MCF 10A (cell line): ENCODE data around the gene SYNDIG1. TPM values are rescaled to one million over a fixed set of nuclear protein-coding genes. Genes with fewer than 3 reads are reported as not detected.

Experiments used
- BruUV-seq: library from RNA; stranded (reverse); fragments of 400-500 nt; replicated peaks from 2 replicates; lab custom pipeline; 2021; lab: Mats Ljungman, UMichigan
- CTCF ChIA-PET: fragments of 300-600 bp; sonication (Branson Sonifier 250); formaldehyde crosslinking; extraction: SDS; loops from one replicate; lab custom pipeline; 2021; ENCODE audit warnings: antibody characterized with exemption, inconsistent platforms; lab: Yijun Ruan, JAX
- POLR2A ChIA-PET: fragments of 300-600, 350-650 bp; sonication (Branson Sonifier 250); formaldehyde crosslinking; extraction: SDS; loops from one replicate; lab custom pipeline; 2020; ENCODE audit warnings: antibody characterized with exemption, inconsistent platforms; lab: Yijun Ruan, JAX
- DNase-seq: peaks from one replicate; pipeline ENCODE4 v3.0.0-alpha.2; 2018; ENCODE audit not compliant: unreplicated experiment
- H3K27ac Mint-ChIP-seq: one replicate; pipeline ENCODE4 v1.8.0; 2022; ENCODE audit warnings: mild to moderate bottlenecking, low read depth, mixed read lengths; ENCODE audit not compliant: unreplicated experiment
- H3K27me3 Mint-ChIP-seq: one replicate; pipeline ENCODE4 v1.8.0; 2022; ENCODE audit warnings: mixed read lengths; ENCODE audit not compliant: insufficient read depth, unreplicated experiment
- H3K36me3 Mint-ChIP-seq: one replicate; pipeline ENCODE4 v1.8.0; 2022; ENCODE audit warnings: mild to moderate bottlenecking, moderate library complexity, mixed read lengths; ENCODE audit not compliant: insufficient read depth, unreplicated experiment
- H3K4me1 Mint-ChIP-seq: one replicate; pipeline ENCODE4 v1.8.0; 2022; ENCODE audit warnings: mixed read lengths; ENCODE audit not compliant: insufficient read depth, unreplicated experiment
- H3K4me3 Mint-ChIP-seq: one replicate; pipeline ENCODE4 v1.8.0; 2022; ENCODE audit warnings: mild to moderate bottlenecking, moderate library complexity, mixed read lengths; ENCODE audit not compliant: unreplicated experiment
- H3K9me3 Mint-ChIP-seq: one replicate; pipeline ENCODE4 v1.8.0; 2022; ENCODE audit warnings: mixed read lengths; ENCODE audit not compliant: unreplicated experiment
- CTCF ChIP-seq: fragments of 200-600 bp; IDR thresholded peaks from one replicate; pipeline ENCODE4 v1.8.0; 2022; ENCODE audit warnings: antibody characterized with exemption, mild to moderate bottlenecking; ENCODE audit not compliant: unreplicated experiment
- intact Hi-C: fragments of 100-400 bp; cut with micrococcal nuclease; formaldehyde crosslinking; loops from 2 replicates; pipeline ENCODE4 v1.14.1; 2022
- total RNA-seq: library from RNA; stranded (reverse); gene quantifications from 2 replicates; pipeline ENCODE4 v1.2.3, GENCODE V29; 2022

SYNDIG1 gene
- total RNA-seq, 1 experiment from 2014 or later: not detected

DNA sequence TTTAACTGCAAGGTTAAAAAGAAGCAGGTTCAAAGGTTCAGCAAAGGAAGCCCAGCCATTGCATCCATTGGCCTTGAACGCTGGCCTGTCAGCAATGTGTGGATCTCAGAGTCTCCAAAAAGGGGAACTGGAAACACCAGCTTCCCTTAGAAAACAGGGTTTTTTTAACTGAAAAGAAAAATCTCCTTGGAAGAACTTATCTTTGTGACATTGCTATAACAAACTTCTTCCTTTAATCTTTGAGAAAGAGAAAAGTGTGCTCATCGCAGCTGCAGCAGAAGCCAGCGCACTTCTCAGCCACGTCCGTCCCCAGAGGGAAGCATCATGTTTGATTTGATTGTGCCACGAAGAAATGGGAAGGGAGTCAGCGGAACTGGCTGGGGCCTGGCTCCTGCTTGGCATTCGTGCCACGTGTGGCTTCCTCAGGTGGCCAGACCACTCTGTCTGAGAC is 215.0 kb downstream of the SYNDIG1 start:
- H3K27me3 Mint-ChIP-seq: no peaks in the 10 kb centered on the region
- no peak for DNase-seq
- no peaks in the 10 kb centered on the region for H3K4me1 Mint-ChIP-seq
- TF ChIP-seq CTCF: no peak
- peaks cover 26% of the 10 kb centered on the region for H3K9me3 Mint-ChIP-seq
- H3K27ac Mint-ChIP-seq: no peak overlapping the region
- ChIA-PET POLR2A (no interaction called here), CTCF (no interaction called here)
- no peak overlapping the region for H3K4me3 Mint-ChIP-seq
- intact Hi-C loops: no loop called here
- no TSS peak for BruUV-seq
- no peaks in the 10 kb centered on the region for H3K36me3 Mint-ChIP-seq

GRCh38 chr20:24684956-24685691 is 215.7 kb downstream of the SYNDIG1 start:
- Mint-ChIP-seq H3K9me3 (peaks cover 33% of the 10 kb centered on the region), H3K4me1 (no peaks in the 10 kb centered on the region), H3K27me3 (no peaks in the 10 kb centered on the region), H3K27ac (no peak overlapping the region), H3K36me3 (no peaks in the 10 kb centered on the region), H3K4me3 (no peak overlapping the region)
- no TSS peak for BruUV-seq
- intact Hi-C loops: no loop called here
- ChIA-PET POLR2A (interaction anchor here (0.6 kb wide), 1 partner anchor 24 kb away, joined by 4 read pairs; no protein-coding TSS in a partner anchor), CTCF (interaction anchor here (0.6 kb wide), 1 partner anchor 673 kb away, joined by 3 read pairs; no protein-coding TSS in a partner anchor)
- TF ChIP-seq CTCF: no peak
- DNase-seq: no peak

- H3K27me3 Mint-ChIP-seq: no peaks in the 10 kb centered on the region
- H3K27ac Mint-ChIP-seq: no peak overlapping the region
- peaks cover 33% of the 10 kb centered on the region for H3K9me3 Mint-ChIP-seq
- BruUV-seq: no TSS peak
- no peak for DNase-seq
- ChIA-PET POLR2A (interaction anchor here (0.6 kb wide), 1 partner anchor 23 kb away, joined by 4 read pairs; no protein-coding TSS in a partner anchor), CTCF (interaction anchor here (0.6 kb wide), 1 partner anchor 674 kb away, joined by 3 read pairs; no protein-coding TSS in a partner anchor)
- H3K4me1 Mint-ChIP-seq: no peaks in the 10 kb centered on the region
- no peak overlapping the region for H3K4me3 Mint-ChIP-seq
- intact Hi-C loops: no loop called here
- H3K36me3 Mint-ChIP-seq: no peaks in the 10 kb centered on the region
- no peak for TF ChIP-seq CTCF
These were observed 216.3 kb downstream of the SYNDIG1 start for GRCh38 chr20:24685736-24686135.

GRCh38 chr20:24686156-24686555 is 216.7 kb downstream of the SYNDIG1 start:
- H3K36me3 Mint-ChIP-seq: no peaks in the 10 kb centered on the region
- no peak overlapping the region for H3K4me3 Mint-ChIP-seq
- ChIA-PET CTCF (no interaction called here), POLR2A (no interaction called here)
- no peak for TF ChIP-seq CTCF
- BruUV-seq: no TSS peak
- peaks cover 31% of the 10 kb centered on the region for H3K9me3 Mint-ChIP-seq
- no peaks in the 10 kb centered on the region for H3K4me1 Mint-ChIP-seq
- no peak for DNase-seq
- H3K27ac Mint-ChIP-seq: no peak overlapping the region
- intact Hi-C loops: no loop called here
- no peaks in the 10 kb centered on the region for H3K27me3 Mint-ChIP-seq
